RPMI8226 (cell line): ENCODE data around the gene RAD51AP1.
A peak's percentile ranks its signal among the peaks of the same experiment; 100 is the strongest.
"Not testable (repeated sequence)": the region's sequence is repeated elsewhere in the genome, so short reads cannot be mapped to it uniquely, and the experiment has no call there.

Source experiments
- DNase-seq: peaks from one replicate; pipeline ENCODE4 v3.0.0-alpha.2; 2015

The RAD51AP1 gene

GRCh38 chr12:4538207-4539160 lies at the start of gene RAD51AP1:
Gene RAD51AP1 (plus strand): TSS chr12:4538890. CDS start chr12:4538940, 50 bp downstream.
- peak; percentile 98 for DNase-seq

GRCh38 chr12:4489556-4489955 lies 49.1 kb upstream of the RAD51AP1 start:
- no peak for DNase-seq

DNA sequence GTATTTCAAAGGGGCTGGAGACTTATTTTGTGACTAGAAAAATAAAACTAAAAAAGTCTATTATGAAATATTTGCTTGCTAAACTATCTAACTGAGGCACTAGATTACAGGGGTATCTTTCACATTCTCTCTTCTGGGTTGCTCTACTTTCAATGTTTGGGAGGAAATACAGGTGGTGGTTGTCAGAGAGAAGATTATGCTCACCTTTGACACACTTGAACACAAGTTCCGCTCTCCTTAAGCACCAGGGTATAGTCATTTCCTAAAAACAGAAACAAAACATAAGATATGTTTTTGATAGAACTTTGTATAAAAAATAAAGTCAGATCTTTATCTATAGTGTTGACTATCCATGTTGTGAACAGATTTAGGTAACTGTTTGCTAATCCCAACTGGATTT lies 47.7 kb upstream of the RAD51AP1 start:
- no peak for DNase-seq

GRCh38 chr12:4496145-4496838 lies 42.4 kb upstream of the RAD51AP1 start:
- no peak for DNase-seq

- DNase-seq, result no peak
Observed at GRCh38 chr12:4499186-4499585, 39.5 kb upstream of the RAD51AP1 start.

DNA sequence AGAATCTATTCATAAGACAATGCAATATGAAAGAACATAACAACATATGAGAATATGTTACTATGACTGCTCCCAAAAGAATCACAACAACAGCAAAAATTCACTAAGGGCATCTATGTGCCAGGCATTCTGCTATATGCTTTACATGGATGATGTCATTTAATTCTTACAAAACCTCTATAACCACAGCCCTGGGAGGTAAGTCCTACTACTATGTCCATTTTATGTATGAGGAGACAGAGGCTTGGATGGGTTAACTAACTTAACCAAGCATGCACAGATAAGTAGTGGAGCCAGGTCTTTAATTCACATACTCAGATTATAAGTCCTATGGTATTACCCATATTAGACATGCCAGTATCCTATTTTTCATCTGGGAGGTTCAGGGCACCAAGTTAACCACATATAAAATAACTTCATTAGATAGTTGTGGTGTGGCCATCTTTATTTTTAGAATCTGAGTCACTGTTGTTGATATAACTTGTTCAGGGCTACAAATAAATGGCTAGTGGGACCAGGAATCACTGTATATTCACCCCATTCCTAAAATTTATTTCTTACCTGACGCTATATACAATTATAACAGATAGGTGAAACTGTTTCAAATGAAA lies 33.2 kb upstream of the RAD51AP1 start:
- DNase-seq, result no peak

DNA sequence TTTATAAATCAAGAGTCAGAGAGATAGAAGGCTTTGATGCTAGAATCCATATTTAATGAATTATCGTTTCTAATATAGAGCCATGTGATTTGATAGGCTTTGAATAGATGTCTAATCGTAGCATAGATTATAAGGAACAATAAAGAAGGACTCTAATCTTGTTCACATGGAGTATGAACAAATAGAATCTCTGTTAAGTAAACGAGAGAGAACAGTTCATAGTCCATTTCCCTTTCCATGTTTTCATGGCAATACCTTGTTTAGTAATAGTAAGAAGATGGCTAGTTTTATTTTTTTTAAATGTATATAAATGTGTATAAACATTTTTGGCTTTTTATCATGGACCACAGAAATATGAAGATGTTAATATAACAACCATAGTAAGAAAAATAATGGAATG lies 32.3 kb upstream of the RAD51AP1 start:
- no peak for DNase-seq

- no peak for DNase-seq
Observed at GRCh38 chr12:4506870-4507269, 31.8 kb upstream of the RAD51AP1 start.

DNA sequence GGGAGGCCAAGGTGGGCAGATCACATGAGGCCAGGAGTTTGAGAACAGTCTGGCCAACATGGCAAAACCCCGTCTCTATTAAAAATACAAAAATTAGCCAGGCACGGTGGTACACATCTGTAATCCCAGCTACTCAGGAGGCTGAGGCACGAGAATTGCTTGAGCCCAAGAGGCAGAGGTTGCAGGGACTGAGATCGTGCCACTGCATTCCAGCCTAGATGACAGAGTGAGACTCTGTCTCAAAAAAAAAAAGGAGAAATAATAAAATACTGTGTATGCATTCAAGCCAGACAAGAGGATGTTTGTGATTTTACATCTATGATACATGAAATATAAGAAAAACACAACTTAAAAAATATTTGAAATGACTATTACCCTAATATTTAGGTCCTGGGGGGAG lies 30.2 kb upstream of the RAD51AP1 start:
- not testable (repeated sequence) for DNase-seq

DNA sequence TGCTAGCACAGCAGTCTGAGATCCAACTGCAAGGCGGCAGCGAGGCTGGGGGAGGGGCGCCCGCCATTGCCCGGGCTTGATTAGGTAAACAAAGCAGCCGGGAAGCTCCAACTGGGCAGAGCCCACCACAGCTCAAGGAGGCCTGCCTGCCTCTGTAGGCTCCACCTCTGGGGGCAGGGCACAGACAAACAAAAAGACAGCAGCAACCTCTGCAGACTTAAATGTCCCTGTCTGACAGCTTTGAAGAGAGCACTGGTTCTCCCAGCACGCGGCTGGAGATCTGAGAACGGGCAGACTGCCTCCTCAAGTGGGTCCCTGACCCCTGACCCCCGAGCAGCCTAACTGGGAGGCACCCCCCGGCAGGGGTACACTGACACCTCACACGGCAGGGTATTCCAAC lies 29.4 kb upstream of the RAD51AP1 start:
- DNase-seq, result not testable (repeated sequence)

- DNase-seq, result no peak
Observed at GRCh38 chr12:4518106-4518728, 20.5 kb upstream of the RAD51AP1 start.

GRCh38 chr12:4523443-4523842 lies 15.2 kb upstream of the RAD51AP1 start:
- DNase-seq, result not testable (repeated sequence)

DNA sequence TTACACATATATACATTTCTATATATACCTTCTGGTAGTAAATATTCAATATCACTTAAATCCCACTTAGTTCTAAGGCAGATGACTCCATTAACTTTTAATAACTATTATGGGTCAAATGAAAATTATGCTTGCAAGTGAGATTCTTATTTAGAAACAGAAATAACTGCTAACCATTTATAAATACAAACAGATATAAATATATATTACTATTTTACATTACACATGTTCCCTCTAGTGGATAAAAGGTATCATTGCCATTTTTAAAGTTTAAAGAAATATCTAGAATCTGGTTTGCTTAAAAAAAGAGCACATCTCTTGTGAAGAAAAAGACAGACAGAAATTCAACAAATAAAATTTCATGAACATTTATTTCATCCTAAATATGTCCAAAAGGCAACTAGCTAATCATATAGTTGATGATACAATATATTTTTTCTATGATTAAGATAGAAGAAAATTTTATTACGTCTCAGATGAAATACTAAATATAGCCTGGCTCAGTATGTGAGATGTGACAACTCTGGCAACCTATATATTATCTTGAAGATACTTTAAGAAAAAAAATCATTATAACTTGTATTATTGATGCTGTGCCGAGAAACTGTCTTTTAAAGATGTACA lies 11.7 kb upstream of the RAD51AP1 start:
- DNase-seq, result no peak

GRCh38 chr12:4530160-4530559 lies 8.5 kb upstream of the RAD51AP1 start:
- DNase-seq, result no peak

- no peak for DNase-seq
Observed at GRCh38 chr12:4530982-4531586, 7.6 kb upstream of the RAD51AP1 start.

DNA sequence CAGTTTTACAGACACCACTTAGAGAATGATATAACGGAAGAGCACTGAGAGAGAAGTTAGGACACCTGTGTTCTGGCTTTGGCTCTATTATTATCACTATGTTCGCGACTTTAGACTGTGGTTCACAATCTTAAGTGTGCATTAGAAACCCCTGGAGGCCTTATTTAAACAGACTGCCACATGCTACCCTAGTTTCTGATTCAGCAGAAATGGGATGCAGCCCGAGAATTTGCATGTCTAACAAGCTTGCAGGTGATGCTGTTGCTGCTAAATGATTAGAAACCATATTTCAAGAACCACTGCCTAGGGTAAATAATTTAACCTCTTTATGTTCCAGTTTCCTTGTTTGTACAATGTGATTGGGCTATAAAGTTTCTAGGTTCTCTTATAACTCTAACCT lies 3.6 kb upstream of the RAD51AP1 start:
- DNase-seq, result no peak

DNA sequence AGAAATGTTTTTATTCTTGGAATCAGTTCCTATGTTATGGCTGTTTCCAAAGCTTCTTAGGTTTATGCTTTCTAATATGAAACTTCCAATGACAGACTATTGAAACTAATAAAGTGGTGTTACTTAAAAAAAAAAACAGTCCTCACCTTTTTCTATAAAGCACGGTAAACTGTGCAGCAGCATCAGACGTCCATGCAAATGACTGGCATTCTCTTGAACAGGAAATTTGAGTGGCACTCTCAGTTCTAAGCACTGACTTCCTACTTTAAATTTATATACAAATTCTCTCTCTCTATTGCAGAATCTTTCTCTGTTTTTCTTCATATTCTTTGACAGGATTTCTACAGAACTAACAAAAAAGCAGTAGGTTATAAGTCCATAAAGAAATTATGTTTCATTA lies 2.8 kb upstream of the RAD51AP1 start:
- no peak for DNase-seq

GRCh38 chr12:4539167-4539870 lies 629 bp downstream of the RAD51AP1 start:
- DNase-seq, result no peak

- no peak for DNase-seq
Observed at GRCh38 chr12:4540170-4540569, 1.5 kb downstream of the RAD51AP1 start.

DNA sequence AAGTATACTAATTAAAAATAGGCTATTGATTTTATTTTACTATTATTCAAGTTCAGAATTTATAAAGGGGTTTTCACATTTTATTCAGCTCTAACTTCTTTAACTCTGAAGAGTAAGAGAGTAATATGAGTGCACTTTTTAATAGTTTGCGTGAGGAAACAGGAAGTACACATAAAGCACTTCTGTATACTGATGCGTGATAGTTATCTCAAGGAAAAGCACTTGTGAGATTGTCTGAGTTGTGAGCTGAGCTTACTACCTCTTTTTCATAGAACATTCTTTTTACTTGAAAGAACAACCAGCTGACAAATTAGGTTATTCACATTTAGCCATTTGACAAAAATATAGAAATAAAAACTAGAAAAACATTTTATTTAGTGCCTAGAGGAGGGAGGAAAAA lies 1.9 kb downstream of the RAD51AP1 start:
- DNase-seq, result no peak

DNA sequence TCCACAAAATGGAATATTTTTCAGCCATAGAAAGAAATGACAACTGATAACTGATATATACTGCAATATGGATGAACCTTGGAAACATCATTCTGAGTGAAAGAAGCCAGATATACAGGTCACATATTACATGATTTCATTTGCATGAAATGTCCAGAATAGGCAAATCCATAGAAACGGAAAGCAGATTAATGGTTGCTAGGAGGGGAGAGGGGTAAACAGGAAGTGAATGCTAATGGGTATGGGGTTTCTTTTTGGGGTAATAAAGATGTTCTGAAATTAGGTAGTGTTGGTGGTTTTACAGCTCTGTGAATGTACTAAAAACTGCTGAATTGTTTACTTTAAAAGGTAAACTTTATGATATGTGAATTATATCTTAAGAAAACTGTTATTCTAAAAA lies 6.5 kb downstream of the RAD51AP1 start:
- no peak for DNase-seq

- no peak for DNase-seq
Observed at GRCh38 chr12:4552191-4552590, 13.5 kb downstream of the RAD51AP1 start.
